GM12878 (cell line): Measurements from ENCODE around the gene TSHZ2. TPM values are rescaled to one million over a fixed set of nuclear protein-coding genes. Genes with fewer than 3 reads are reported as not detected.

Experiments
- ATAC-seq: fragments of 200-7000 bp; cut with Tn5 transposase; 3 replicates; pipeline ENCODE4 v1.9.1; 2020; ENCODE audit warnings: mild to moderate bottlenecking, moderate library complexity
- BruUV-seq: library from RNA; stranded (reverse); fragments of 400-500 nt; replicated peaks from 2 replicates; lab custom pipeline; 2021; lab: Mats Ljungman, UMichigan
- CTCF ChIA-PET: fragments of 300-600 bp; sonication (Branson Sonifier 250); formaldehyde crosslinking; extraction: SDS; loops from one replicate; lab custom pipeline; 2021; ENCODE audit warnings: inconsistent platforms; lab: Yijun Ruan, JAX
- POLR2A ChIA-PET: fragments of 350-600 bp; formaldehyde crosslinking; extraction: SDS; loops from one replicate; lab custom pipeline; 2021; ENCODE audit warnings: inconsistent platforms; lab: Charles Lee
- RAD21 ChIA-PET: fragments of 300-600 bp; sonication (Branson Sonifier 250); formaldehyde crosslinking; loops from one replicate; lab custom pipeline; 2023; ENCODE audit warnings: antibody characterized with exemption; ENCODE audit not compliant: unreplicated experiment; lab: Charles Lee
- SMC1A ChIA-PET: fragments of 300-600 bp; sonication (Branson Sonifier 250); formaldehyde crosslinking; loops from one replicate; lab custom pipeline; 2023; ENCODE audit not compliant: unreplicated experiment, uncharacterized antibody; lab: Charles Lee
- DNase-seq: peaks from one replicate; pipeline ENCODE4 v3.0.0-alpha.2; 2011; ENCODE audit warnings: low read depth, low spot score
- FAIRE-seq: peaks from 3 replicates; lab custom pipeline; 2011; peaks lifted over from hg19 to GRCh38; lab: Jason Lieb, UNC
- H2AFZ ChIP-seq: 2 replicates; pipeline ENCODE4 v1.6.0; 2011; ENCODE audit warnings: low read depth, low read length, control low read depth; ENCODE audit not compliant: control insufficient read depth
- H3K27ac ChIP-seq: 2 replicates; pipeline ENCODE4 v1.5.1; 2011; ENCODE audit warnings: control low read depth; ENCODE audit not compliant: control insufficient read depth, insufficient read depth
- H3K27me3 ChIP-seq, 2 experiments: replicated peaks in 1 of 2; 2 replicates each; pipeline versions ENCODE4 v1.6.0 to v1.6.1; 2011; ENCODE audit warnings: low read length in 1 of 2; ENCODE audit not compliant: control insufficient read depth in 2 of 2, insufficient read depth in 2 of 2
- H3K36me3 ChIP-seq, 2 experiments: 2 replicates each; pipeline ENCODE4 v1.5.1; 2011; ENCODE audit warnings: low read length in 1 of 2; ENCODE audit not compliant: control insufficient read depth in 2 of 2, insufficient read depth in 2 of 2
- H3K4me1 ChIP-seq: 2 replicates; pipeline ENCODE4 v1.6.1; 2011; ENCODE audit warnings: mild to moderate bottlenecking, low read length, moderate library complexity, mixed read lengths; ENCODE audit not compliant: control insufficient read depth, insufficient read depth
- H3K4me2 ChIP-seq: 2 replicates; pipeline ENCODE4 v1.6.0; 2011; ENCODE audit warnings: control low read depth; ENCODE audit not compliant: control insufficient read depth, insufficient read depth
- H3K4me3 ChIP-seq: fragments of 200-600 bp; sonication (generic); 2 replicates; pipeline ENCODE4 v1.5.1; 2016
- H3K79me2 ChIP-seq: 2 replicates; pipeline ENCODE4 v1.6.0; 2011; ENCODE audit warnings: low read length; ENCODE audit not compliant: control insufficient read depth, insufficient read depth
- H3K9ac ChIP-seq: 2 replicates; pipeline ENCODE4 v1.8.0; 2011; ENCODE audit warnings: low read length, control low read depth, mixed read lengths; ENCODE audit not compliant: control insufficient read depth, insufficient read depth
- H3K9me3 ChIP-seq: replicated peaks from 3 replicates; pipeline ENCODE4 v1.5.1; 2011; ENCODE audit warnings: mild to moderate bottlenecking, low read length; ENCODE audit not compliant: control insufficient read depth, insufficient read depth
- H4K20me1 ChIP-seq: 2 replicates; pipeline ENCODE4 v1.6.0; 2011; ENCODE audit not compliant: control insufficient read depth, insufficient read depth
- EGR1 ChIP-seq, 2 experiments: IDR thresholded peaks; 1 replicate in 1 of 2; 2 replicates in 1 of 2; pipeline ENCODE4 v1.6.1; 2011 to 2012; ENCODE audit warnings: low read depth in 2 of 2, low read length in 2 of 2, borderline replicate concordance in 1 of 2, mild to moderate bottlenecking in 1 of 2, moderate library complexity in 1 of 2
- FOXK2 ChIP-seq: fragments of 450-650 bp; IDR thresholded peaks from 2 replicates; pipeline ENCODE4 v1.6.1; 2017; ENCODE audit warnings: mild to moderate bottlenecking, moderate library complexity
- LARP7 ChIP-seq: fragments of 450-650 bp; IDR thresholded peaks from 2 replicates; pipeline ENCODE4 v1.6.1; 2017; ENCODE audit warnings: mild to moderate bottlenecking
- MTA2 ChIP-seq: fragments of 450-650 bp; IDR thresholded peaks from 2 replicates; pipeline ENCODE4 v1.6.1; 2016; ENCODE audit warnings: low read depth, mild to moderate bottlenecking, moderate library complexity
- MYC ChIP-seq: IDR thresholded peaks from 2 replicates; pipeline ENCODE4 v1.6.1; 2011; ENCODE audit warnings: mild to moderate bottlenecking, low read length, moderate library complexity, inconsistent platforms; ENCODE audit not compliant: insufficient read depth, insufficient replicate concordance, insufficient read length, severe bottlenecking
- NR2F1 ChIP-seq: fragments of 450-650 bp; conservative IDR thresholded peaks from 2 replicates; pipeline ENCODE4 v1.6.1; 2017; ENCODE audit warnings: mild to moderate bottlenecking
- PML ChIP-seq: IDR thresholded peaks from 2 replicates; pipeline ENCODE4 v1.6.1; 2012; ENCODE audit warnings: low read length, inconsistent platforms
- SMAD5 ChIP-seq: IDR thresholded peaks from 2 replicates; pipeline ENCODE4 v1.6.1; 2016; ENCODE audit warnings: antibody characterized with exemption, low read depth
- SMC3 ChIP-seq: IDR thresholded peaks from 2 replicates; pipeline ENCODE4 v1.6.1; 2011; ENCODE audit warnings: low read length, improper control_type of control experiment, borderline replicate concordance
- SREBF1 ChIP-seq: IDR thresholded peaks from 2 replicates; pipeline ENCODE4 v1.6.1; 2012; ENCODE audit warnings: mild to moderate bottlenecking, low read length
- SRF ChIP-seq, 2 experiments: IDR thresholded peaks; 2 replicates each; pipeline ENCODE4 v1.6.1; 2011; ENCODE audit warnings: low read depth in 2 of 2, low read length in 2 of 2, mild to moderate bottlenecking in 1 of 2, moderate library complexity in 1 of 2
- ZNF24 ChIP-seq: fragments of 450-650 bp; IDR thresholded peaks from 2 replicates; pipeline ENCODE4 v1.6.1; 2017; ENCODE audit warnings: antibody characterized with exemption, mild to moderate bottlenecking
- WGBS: methylation state at CpG from one replicate; pipeline ENCODE4 v1.1.6; 2016; ENCODE audit warnings: low lambda C conversion rate; ENCODE audit not compliant: insufficient replicate concordance, insufficient coverage; ENCODE audit errors: missing lambda C conversion rate; 5-methylcytosine and 5-hydroxymethylcytosine counted together
- in situ Hi-C: fragments of 300-500 bp; cut with MboI; formaldehyde crosslinking; loops from 9 replicates; pipeline ENCODE4 v1.14.3; 2018; ENCODE audit warnings: mixed read lengths
- intact Hi-C: fragments of 100-400 bp; cut with micrococcal nuclease; formaldehyde crosslinking; loops from one replicate; pipeline ENCODE4 v1.14.2; 2022; ENCODE audit not compliant: unreplicated experiment
- polyA plus RNA-seq, 11 experiments: library from polyadenylated mRNA; depleted of rRNA in 4 of 11; unstranded in 6 of 11; stranded (reverse) in 5 of 11; fragments of >200 nt; fragmentation: Nextera tagmentation in 4 of 11; fragmentation: Illumina TruSeq in 1 of 11; extraction: Ambion mirVana in 4 of 11; extraction: Trizol in 1 of 11; gene quantifications; 1 replicate in 1 of 11; 2 replicates in 10 of 11; pipeline versions ENCODE4 v1.2.1 to v1.2.3, GENCODE V29; 2011 to 2016; ENCODE audit warnings: inconsistent platforms in 2 of 11, missing spikeins in 2 of 11, low read depth in 1 of 11
- total RNA-seq, 4 experiments: library from RNA; depleted of rRNA in 3 of 4; stranded (reverse); fragments of >200 nt in 3 of 4; fragmentation: Illumina TruSeq in 1 of 4; extraction: Trizol in 1 of 4; gene quantifications; 2 replicates each; pipeline versions ENCODE4 v1.2.1 to v1.2.3, GENCODE V29; 2013 to 2021
- TF ChIP-seq, protein P1 (sequence below): fragments of 450-650 bp; IDR thresholded peaks from 2 replicates; pipeline ENCODE4 v1.6.1; 2018; ENCODE audit warnings: mild to moderate bottlenecking, low read depth, moderate library complexity; ENCODE audit not compliant: partially characterized antibody
- TF ChIP-seq, protein P2 (sequence below): IDR thresholded peaks from 2 replicates; pipeline ENCODE4 v1.6.1; 2012; ENCODE audit warnings: low read depth, low read length, improper control_type of control experiment
- TF ChIP-seq, protein P3 (sequence below): IDR thresholded peaks from 2 replicates; pipeline ENCODE4 v1.6.1; 2012; ENCODE audit warnings: improper control_type of control experiment, low read depth, low read length; ENCODE audit not compliant: insufficient replicate concordance

TSHZ2 gene
- total and polyA plus RNA-seq, 10 of the 15 experiments (the other 5 are each of a cell fraction or from before 2014, with no cell fraction given): 0.01 to 0.86 (median 0.13) TPM; not detected in 2

DNA sequence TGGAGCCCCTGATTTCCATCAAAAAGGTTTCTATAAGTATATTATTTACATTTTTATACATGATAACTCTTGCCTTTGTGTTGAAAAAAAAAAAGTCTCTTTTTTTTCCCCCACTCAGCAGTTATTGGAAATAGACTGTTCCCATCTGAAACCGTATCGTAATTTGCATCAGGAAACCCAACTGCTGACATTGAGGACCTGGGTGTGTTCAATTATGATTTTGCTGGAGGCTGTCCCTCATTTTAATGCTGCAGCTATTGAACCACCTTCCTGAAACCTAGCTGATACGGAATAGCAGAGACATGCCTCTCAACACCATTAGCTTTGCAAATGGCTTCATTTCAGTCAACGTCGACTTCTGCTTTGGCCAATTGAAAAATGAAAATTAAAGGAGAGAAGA is 522.6 kb downstream of the TSHZ2 start (continued):
- TF ChIP-seq, protein P1, sequence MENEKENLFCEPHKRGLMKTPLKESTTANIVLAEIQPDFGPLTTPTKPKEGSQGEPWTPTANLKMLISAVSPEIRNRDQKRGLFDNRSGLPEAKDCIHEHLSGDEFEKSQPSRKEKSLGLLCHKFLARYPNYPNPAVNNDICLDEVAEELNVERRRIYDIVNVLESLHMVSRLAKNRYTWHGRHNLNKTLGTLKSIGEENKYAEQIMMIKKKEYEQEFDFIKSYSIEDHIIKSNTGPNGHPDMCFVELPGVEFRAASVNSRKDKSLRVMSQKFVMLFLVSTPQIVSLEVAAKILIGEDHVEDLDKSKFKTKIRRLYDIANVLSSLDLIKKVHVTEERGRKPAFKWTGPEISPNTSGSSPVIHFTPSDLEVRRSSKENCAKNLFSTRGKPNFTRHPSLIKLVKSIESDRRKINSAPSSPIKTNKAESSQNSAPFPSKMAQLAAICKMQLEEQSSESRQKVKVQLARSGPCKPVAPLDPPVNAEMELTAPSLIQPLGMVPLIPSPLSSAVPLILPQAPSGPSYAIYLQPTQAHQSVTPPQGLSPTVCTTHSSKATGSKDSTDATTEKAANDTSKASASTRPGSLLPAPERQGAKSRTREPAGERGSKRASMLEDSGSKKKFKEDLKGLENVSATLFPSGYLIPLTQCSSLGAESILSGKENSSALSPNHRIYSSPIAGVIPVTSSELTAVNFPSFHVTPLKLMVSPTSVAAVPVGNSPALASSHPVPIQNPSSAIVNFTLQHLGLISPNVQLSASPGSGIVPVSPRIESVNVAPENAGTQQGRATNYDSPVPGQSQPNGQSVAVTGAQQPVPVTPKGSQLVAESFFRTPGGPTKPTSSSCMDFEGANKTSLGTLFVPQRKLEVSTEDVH: no peak
- TF ChIP-seq NR2F1: no peak
- no peak for TF ChIP-seq ZNF24

DNA sequence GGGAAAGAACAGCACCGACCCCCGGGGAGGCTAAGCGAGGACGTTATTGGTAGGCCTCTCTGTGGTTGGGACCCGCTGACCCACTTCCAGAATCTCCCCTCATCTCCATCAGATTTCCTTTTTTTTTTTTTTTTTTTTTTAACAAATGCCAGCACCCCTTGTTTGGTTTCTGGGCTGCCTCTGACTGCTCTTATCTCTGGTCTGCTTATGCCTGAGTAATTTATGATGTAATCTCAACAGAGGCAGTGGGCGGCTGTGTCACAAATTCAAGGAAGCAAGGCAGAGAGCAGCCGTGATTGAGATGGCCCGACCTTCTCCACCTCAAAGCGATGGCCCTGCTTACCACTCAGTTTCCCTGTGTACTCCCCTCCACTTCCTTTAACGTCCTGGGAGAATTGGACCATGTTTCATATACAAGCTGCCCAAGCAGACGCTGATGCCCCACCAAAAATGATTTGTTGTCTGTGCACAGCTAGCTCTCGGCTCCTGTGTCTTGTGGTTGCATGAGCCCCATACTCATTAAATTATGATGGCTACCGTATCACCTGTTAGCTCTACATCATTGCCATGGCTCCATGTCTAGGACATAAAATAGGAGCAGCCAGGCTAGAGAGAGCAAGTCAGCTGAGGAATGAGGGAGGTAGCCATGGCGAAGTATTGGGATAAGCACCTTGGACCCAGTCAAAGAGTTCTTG is 523.4 kb downstream of the TSHZ2 start:
- 50% methylated on average over 14 of the region's 14 CpGs for WGBS
- intact Hi-C loops (no loop called here), in situ Hi-C loops (no loop called here)
- Histone ChIP-seq H3K36me3 (no peaks in the 10 kb centered on the region), H3K4me2 (no peak overlapping the region), H3K4me3 (no peak overlapping the region), H4K20me1 (no peaks in the 10 kb centered on the region), H3K4me1 (no peaks in the 10 kb centered on the region), H3K9ac (no peak overlapping the region), H3K9me3 (no peaks in the 10 kb centered on the region), H3K79me2 (no peaks in the 10 kb centered on the region), H3K27me3 (no peaks in the 10 kb centered on the region), H3K27ac (no peak overlapping the region), H2AFZ (no peak overlapping the region)
- no TSS peak for BruUV-seq
- ChIA-PET POLR2A (no interaction called here), RAD21 (no interaction called here), CTCF (no interaction called here), SMC1A (no interaction called here)
- FAIRE-seq (no peak), ATAC-seq (no peak), DNase-seq (no peak)
- TF ChIP-seq MTA2 (no peak), PML (no peak), SREBF1 (no peak), SMC3 (no peak), EGR1 (IDR thresholded peaks at IDR 0.05; ENCODE audit: borderline replicate concordance in 1 of 2, low read depth in 2 of 2, low read length in 2 of 2) (no peak), MYC (no peak), SRF (IDR thresholded peaks at IDR 0.05; ENCODE audit: low read depth in 2 of 2, low read length in 2 of 2) (no peak), FOXK2 (no peak), SMAD5 (no peak), LARP7 (no peak)
- TF ChIP-seq, protein P2, sequence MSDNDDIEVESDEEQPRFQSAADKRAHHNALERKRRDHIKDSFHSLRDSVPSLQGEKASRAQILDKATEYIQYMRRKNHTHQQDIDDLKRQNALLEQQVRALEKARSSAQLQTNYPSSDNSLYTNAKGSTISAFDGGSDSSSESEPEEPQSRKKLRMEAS: no peak
- TF ChIP-seq, protein P3, sequence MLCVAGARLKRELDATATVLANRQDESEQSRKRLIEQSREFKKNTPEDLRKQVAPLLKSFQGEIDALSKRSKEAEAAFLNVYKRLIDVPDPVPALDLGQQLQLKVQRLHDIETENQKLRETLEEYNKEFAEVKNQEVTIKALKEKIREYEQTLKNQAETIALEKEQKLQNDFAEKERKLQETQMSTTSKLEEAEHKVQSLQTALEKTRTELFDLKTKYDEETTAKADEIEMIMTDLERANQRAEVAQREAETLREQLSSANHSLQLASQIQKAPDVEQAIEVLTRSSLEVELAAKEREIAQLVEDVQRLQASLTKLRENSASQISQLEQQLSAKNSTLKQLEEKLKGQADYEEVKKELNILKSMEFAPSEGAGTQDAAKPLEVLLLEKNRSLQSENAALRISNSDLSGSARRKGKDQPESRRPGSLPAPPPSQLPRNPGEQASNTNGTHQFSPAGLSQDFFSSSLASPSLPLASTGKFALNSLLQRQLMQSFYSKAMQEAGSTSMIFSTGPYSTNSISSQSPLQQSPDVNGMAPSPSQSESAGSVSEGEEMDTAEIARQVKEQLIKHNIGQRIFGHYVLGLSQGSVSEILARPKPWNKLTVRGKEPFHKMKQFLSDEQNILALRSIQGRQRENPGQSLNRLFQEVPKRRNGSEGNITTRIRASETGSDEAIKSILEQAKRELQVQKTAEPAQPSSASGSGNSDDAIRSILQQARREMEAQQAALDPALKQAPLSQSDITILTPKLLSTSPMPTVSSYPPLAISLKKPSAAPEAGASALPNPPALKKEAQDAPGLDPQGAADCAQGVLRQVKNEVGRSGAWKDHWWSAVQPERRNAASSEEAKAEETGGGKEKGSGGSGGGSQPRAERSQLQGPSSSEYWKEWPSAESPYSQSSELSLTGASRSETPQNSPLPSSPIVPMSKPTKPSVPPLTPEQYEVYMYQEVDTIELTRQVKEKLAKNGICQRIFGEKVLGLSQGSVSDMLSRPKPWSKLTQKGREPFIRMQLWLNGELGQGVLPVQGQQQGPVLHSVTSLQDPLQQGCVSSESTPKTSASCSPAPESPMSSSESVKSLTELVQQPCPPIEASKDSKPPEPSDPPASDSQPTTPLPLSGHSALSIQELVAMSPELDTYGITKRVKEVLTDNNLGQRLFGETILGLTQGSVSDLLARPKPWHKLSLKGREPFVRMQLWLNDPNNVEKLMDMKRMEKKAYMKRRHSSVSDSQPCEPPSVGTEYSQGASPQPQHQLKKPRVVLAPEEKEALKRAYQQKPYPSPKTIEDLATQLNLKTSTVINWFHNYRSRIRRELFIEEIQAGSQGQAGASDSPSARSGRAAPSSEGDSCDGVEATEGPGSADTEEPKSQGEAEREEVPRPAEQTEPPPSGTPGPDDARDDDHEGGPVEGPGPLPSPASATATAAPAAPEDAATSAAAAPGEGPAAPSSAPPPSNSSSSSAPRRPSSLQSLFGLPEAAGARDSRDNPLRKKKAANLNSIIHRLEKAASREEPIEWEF: no peak
